ENCODE results near the gene ATXN3L.

Gene ATXN3L

DNA sequence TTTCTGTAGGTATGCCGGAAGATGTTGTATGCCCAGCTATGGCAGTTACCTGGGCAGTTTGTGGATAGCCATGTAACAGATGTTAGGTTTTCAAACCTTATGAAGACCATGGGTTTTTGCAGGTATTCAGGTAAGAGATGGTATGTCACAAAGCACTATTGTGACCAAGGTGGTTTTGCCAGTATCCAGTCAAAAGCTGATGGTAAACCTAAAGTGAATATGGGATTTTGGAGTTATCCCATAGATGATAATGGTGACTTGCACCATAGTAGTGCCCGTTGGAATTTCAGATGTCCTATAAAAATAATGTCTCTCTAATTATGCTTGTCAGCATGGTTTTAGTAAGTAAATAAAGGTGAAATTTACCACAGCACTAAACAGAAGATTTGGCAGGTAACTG lies at the start of gene ATXN3L:
TSS of gene ATXN3L (minus strand) at position 101 of the 400 bp plus-strand sequence. CDS start 119 bp downstream, outside the sequence.
- no peak for DNase-seq

DNA sequence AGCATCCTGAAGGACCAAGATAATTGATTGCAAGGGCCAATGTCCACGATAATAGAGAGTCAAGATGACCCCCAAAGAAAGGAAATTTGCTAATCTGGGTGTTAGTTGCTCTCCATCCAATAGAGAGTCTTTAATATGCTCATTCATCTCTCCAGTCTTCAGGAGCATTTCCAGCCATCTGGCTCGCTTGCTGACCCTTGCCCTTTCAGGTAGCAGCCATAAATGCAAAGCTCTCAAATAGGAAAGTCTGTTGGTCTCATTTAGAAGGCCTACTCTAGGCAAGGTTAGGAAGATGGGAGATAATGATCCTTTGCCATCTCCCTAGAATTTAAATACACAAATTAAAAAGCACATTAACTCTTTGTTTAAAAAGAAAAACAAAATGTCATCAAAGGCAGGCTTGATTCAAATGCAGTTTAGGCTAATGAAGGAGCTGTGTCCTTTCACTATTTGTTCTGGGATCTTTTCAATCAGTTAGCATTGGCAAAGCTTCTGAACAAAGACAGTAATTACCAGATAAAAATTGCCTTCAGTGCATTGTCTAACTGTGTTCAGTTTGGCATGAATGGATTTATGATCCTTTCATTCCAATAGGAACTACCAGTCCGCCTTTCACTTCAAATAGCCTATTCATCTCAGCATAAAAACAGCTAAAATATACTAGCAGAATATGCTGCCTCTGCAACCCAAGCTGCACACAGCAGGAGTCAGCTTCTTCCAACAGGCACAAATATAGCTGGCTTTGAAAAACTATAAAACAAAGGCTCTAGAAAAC lies 49.6 kb upstream of the ATXN3L start:
- no peak for DNase-seq

DNA sequence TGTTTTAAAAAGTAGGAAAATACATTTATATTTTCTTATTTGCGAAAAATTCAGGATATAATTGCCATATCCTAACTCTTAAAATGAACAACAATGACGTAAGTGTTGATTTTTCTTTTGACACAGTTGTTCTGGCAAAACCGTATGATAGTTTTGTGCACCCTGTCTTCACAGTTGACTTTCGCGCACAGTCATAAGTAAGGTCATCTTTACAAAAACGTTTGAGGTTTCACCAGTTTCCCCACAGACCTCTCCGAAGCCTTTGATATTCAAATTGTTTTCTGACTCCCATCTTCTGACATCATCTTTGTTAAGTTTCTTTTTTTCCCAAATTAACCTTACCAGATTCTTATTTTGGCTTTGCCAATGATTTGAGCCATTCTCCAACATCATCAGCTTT lies 48.1 kb upstream of the ATXN3L start:
- no peak for DNase-seq

DNA sequence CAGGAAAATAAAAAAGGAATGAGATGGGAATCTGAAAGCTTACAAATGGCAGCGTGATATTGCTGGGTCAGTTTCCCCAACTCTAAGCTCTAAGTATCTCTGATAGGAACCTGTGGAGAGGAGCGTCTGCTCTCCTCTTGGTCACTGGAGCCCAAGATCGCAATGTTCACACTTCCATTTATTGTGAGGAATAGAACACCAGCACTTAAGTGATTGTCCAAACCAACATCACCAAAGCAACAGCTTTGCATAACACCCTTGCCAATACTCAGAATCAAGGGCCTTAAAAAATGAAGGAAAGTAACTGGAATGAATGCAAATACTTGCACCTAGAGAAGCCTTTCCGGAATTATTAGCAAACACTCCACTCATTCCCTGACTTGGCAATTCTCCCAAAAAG lies 46.8 kb upstream of the ATXN3L start:
- no peak for DNase-seq

DNA sequence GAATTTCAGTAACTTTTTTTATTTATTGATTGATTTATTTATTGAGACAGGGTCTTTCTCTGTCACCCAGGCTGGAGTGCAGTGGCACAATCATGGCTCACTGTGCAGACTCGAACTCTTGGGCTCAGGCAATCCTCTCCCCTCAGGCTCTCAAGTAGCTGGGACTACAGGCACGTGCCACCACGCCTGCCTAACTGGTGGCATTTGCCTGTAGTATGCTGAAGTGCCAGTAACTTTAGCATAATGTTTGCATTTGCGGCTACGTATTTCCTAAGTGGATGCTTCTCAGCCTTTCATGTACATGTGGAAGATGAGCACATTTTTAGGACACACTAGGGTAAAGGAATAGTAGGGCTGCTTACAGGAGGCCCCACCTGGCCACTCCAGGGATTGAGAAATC lies 45.3 kb upstream of the ATXN3L start:
- no peak for DNase-seq

DNA sequence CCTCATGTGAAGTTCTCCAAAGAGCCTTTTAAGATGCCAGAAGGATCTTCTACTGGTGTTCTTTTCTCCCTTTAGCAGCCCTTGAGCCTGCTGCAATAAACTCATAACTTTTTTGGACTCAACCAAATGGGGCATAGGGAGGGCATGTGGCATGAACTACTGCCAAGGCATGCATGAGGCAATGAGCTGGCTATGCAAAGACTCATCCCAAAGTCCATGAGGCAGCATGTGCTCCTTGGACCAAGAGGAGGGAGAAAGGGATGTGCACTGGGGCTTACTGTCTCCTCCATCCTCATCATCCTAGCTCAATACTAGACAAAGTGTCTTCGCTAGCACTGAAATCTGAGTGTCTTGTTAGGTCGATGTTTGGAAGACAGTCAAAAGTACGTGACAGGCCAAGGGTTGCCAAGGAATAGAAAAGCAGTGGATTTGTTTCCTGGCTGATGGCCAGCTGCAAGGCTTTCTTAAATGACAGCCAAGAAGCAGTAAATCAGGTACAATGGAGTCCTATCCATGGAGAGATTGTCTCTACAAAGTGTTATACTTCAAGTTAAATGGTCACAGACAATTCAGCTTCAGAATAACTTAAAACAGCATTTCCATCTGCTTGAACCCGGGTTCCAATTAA lies 44.5 kb upstream of the ATXN3L start:
- DNase-seq, result no peak

DNA sequence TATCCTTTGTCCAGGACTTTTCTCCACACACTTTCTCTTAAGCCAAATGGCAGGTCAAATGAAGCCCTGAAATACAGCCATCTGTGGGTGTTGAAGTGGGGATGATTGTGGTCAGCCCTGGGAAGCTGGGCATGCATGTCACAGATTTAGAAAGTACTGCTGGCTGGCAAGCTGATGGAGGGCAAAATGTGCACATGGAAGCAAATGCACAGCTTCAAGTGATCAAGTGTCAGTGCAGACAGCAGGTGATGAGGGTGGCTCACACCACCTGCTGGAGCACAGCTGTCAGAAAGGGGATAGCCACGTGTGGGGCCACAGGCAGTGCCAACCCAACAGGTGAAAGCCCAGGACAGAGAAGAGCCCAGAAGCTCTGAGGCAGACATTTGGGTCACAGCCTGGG lies 40.3 kb upstream of the ATXN3L start:
- DNase-seq, result no peak

DNA sequence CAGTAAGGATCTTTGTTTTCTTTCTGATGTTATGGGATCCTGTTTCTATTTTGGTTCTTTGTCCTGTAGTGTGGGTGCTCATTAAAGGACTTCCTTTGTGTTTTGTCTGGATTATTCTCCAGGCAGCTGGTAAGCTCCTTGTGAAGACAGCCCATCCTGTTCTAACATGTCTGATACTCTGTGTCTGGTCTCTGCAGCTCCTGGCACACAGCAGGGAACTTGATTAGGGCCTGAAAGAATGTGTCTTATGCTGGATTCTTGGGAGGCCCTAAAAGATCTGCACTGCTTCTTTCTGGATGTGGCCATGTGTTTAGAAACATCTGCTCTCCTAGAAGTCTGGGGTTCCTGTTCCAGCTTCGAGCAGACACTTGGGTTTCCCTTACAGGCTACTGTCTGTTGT lies 38.1 kb upstream of the ATXN3L start:
- no peak for DNase-seq

DNA sequence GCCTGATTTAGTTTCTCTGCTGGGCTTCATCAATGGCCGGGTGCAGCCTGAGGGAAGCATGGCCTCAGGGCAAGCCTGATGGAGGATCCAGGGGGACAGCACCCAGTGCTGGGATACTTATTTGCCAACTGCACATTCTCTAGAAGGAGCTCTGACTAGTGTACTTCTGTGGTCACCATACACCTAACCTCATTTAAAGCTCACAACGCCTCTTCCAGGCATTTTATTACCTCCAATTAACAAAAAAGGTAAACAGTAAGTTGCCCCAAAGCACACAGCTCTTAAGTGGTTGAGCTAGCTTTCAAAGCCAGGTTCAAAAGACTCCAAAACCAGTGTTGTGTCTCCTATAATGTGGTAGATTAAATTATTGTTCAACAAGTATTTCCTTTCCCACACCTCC lies 26.8 kb upstream of the ATXN3L start:
- DNase-seq, result no peak

DNA sequence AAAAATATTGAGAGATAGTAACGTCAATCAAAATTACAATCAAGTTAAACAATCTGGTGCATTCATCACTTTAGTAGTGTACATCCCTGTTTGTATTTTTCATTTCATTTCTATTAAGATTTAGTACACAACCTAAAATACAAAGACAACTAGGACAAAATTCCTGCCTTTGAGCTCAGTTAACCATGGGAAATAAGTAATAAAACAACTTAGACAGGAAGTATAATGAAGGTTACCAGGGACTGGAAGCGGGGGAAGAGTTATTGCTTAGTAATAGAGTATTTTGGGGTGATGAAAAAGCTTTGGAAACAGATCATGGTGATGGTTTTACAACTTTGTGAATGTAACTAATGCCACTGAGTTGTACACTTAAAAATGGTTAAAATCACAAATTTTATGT lies 25.6 kb upstream of the ATXN3L start:
- no peak for DNase-seq

DNA sequence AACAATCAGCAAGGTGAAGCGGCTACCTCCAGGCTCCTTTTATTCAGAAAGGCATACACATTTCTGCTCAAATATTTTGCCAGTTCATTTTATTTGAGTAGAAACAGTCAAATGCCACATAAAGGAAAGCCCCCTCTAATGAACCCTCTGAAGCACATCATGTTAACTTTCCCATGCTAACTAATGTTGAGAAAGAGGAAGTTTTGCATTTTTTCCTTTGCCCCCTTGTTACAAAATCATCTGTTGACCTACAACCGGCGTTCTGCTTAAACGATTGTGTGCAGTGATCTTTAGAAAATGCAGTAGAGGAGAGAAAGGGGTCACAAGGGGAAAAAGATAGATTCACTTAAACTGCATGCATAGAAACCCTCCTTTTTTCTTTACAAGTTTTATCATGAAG lies 25.2 kb upstream of the ATXN3L start:
- DNase-seq, result no peak

DNA sequence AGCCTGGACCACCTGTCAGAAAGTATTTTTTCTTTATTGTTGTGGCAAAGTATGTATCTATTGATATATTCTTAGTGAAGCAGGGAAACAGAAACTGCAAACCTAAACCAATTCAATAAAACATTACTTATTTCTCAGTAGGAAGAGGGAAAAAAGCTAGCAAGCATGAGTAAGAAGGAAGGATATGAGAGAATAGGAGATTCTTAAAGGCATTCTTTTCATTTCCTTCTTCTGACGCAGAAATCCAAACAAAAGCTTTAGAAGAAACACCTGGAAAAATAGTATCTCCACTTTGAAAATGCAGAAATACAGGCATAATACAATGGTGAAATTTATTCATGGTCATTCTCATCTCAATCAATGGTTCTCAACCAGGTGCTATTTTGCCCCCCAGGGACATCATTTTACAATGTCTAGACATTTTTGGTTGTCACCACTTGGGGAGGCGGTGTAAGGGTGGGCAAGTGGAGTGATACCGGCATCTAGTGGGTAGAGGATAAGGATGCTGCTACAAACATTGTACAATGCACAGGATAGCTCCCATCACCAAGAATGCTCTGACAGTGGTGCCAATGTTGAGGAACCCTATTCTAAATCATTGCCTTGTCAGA lies 21.7 kb upstream of the ATXN3L start:
- no peak for DNase-seq

DNA sequence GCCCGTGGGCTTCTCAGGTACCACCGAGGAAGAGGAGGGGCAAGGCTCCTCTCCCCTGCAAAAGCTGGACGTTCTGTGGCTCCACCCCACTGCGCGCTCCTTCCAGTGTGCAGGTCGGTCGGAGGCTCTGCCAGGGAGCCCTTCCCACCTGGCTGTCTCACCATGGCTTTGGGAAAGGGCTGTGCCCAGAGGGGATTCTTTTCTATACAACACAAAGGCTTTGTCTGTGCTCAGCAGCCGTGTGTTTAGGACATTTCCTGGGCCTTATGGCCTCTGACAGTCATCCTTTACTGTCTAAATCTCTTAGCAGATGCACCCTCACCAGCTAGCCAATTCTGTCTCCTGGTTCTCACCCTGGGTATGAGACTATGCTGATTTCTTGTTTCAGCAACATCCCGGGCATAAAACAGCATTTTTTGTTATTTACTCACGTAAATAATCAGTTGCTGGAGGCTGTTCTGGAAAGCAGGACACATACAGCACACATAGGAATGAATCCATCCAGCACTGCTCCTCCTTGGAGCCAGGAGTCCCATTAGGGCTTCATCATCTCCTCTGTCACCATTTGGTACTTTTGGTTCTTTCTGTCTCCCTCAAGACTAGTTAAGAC lies 20.4 kb upstream of the ATXN3L start:
- DNase-seq, result no peak

DNA sequence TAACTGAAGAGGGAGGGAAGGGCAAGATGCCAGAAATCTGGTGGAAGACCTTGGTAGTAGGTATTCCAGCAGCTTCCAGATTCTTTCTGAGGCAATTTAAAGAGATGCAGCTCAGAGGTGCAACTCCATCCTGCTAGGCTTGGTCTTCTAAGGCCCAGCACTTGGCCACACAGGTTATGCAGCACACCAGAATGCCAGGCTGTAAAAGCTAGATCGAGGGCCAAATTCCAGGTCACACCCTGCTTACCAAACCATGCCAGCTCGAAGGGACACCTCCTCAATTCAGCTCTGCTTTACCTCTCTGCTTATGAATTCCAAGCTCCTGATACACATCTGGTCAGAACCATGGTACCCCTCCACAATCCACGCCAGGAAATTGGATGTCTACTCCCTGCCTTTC lies 19.8 kb upstream of the ATXN3L start:
- DNase-seq, result no peak

DNA sequence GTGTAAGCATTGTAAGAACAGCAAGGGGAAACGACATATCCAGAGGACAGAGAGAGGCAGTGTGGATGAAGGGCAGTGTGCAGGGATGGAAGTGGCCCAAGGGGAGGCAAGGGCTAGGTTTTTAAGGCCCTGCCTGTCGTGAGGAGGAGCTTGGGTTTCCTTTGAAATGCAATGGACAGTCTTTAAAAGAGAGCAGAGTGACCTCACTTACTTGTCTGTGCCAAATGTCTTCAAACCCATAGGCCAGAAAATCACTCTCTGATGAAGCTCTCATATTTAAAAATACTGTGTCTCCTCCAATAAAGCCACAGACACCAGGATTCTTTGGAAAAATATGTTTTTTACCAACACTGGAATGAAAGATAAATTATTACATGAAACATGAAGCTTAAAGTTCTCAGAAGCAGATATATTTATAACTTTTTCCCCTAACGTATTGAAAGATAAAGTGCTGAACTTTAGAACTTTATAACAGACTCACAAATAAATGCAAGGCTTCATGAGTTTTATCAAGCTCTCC lies 19.2 kb upstream of the ATXN3L start:
- no peak for DNase-seq

DNA sequence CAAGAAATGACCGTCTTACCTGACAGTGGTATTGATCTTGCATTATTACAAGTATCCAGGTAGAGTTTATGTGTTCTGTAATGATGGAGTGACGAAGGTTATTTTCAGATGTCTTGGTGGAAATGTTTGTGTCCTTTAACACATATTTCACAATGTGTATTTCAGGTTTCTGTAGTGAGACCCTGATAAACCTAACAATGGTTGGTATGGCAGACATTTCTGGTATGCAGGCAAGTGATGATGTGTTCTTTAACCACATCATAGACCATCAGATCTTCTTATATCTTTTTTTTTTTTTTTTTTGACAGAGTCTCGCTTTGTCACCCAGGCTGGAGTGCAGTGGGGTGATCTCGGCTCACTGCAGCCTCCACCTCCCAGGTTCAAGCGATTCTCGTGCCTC lies 14.6 kb upstream of the ATXN3L start:
- DNase-seq, result no peak

DNA sequence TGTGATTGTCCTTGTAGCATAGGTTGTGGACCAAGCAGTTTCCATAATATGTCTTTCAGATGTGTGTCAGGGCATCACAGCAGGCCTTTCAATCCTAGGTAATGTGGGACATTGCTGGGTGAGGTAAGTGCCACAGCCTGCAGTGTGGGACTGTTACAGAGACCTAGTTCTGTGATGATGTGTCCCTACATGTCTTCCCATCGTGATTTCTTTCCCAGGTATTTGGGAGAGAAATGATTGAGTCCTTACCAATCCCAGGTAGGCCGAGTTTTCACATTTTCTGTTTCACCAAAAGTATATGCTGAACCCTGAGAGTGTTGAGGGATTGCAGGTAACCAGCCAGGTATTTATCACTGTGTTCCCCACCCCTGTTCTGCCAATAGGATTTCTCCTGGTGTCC lies 10.6 kb upstream of the ATXN3L start:
- no peak for DNase-seq

DNA sequence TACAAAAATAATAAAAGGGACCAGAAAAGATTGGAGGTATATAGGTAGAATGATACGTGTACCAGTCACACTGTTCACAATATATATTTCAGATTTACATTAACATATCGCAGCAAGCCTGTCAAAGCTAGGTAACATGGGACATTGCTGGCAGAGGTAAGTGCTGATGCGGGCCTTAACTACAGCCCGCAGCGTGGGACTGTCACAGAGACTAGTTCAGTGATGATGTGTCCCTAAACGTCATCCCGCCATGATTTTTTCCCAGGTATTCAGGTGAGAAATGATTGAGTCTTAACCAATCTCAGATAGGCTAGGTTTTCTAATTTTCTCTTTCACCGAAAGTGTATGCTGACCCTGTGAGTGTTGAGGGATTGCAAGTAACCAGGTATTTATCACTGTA lies 7.8 kb upstream of the ATXN3L start:
- no peak for DNase-seq

DNA sequence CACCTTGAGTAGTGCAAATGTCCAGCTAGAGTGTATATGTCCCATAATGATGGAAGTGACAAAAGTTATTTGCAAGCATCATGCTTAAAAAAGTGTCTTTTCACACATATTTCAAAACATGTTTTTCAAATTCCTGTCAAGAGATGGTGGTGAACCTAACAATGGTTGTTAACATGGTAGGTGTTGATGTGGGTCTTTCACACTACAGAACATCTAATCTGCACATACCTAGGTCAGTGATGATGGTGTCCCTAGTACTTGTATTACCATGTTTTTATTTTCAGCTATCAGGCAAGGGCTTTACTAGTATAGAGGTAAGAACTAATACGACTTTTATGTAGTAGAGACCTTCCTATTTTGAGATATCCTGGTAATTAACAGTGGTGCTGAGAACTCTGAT lies 3.4 kb upstream of the ATXN3L start:
- no peak for DNase-seq

DNA sequence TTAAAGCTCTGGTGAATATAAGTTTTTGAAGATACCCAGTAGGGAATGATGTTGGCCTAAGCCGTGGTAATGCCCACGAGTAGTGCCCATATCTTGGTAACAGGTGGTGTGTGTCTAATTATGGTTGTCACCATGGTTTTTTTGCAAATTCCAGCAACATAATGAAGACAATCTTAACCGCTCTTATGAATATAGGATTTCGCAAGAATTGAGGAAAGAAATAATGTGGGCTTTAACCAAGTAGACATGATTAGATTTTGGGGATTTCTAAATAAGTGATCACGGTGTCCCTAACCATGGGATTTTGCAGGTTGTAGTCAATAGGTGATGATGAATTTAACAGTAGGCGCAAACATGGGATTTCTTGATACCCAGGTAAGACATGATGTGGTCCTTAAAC lies 2.5 kb downstream of the ATXN3L start:
- no peak for DNase-seq

DNA sequence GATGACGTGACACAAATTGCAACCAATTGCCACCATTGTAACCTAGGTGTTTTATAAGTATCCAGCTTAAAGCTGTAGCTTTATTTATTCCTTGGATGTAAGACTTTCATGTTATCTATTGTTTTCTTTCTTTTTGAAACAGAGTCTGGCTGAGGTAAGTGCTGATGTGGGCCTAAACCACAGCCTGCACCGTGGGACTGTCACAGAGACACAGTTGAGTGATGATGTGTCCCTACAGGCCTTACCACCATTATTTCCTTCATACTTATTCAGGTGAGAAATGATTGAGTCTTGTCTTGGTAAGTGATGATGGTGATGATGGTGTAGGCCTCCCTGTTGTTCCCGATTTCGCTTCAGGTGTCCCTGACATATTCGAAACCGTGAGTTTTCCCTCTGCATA lies 8.3 kb downstream of the ATXN3L start:
- no peak for DNase-seq

DNA sequence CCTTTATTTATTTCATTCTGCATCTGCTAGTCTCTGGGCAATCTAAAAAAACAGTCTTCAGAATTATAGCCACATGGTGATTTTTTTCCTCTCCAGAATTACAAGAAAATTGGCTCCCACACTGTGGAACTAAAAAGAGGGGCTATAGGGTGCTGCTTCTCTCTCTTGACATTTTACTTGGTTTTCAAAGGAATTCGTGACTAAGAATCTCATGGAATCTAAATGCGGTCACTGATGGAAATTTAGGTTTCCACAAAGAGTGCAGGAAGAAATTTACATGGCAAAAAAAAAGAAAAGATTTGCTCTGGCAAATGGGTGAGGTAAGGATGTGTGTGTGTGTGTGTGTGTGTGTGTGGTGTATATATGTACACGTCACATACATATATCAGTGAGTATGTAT lies 10.2 kb downstream of the ATXN3L start:
- no peak for DNase-seq

DNA sequence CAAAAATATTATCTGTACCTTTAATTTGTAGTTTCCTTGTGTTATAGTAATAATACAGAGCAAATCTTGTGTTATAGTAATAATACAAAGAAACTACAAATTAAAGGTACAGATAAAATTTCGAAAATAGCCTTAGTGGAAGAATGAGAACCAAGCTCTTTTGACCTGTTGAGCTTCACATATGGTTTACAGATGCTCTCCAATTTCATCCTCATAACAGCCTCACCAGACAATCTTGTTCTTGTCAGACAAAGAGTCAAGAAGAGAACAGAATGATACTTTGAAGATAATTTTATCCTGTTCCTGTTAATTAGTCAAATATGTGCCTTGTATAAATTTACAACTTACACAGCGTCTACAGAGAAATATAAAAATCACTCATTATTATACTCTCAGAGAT lies 12.8 kb downstream of the ATXN3L start:
- DNase-seq, result no peak

DNA sequence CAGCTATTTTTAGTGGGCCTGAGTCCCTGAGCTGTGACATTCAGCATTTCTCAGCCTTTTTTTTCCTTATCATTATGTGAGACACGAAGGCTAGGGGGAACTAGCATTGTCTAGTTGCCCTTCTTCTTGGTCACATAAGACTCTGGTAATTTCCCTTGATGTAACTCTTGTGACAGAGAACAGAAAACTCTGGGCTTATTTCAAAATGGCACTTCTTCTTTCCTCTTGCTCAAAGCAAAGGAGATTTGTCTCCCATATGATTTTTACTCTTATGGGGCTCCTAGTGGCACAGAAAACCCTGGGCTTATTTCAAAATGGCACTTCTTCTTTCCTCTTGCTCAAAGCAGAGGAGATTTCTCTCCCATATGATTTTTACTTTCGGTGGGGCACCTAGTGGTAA lies 14.7 kb downstream of the ATXN3L start:
- no peak for DNase-seq

Data from SIG-M5 (cell line).